Measurements from ENCODE around the gene LPIN3. TPM values are rescaled to one million over a fixed set of nuclear protein-coding genes. Genes with fewer than 3 reads are reported as not detected.

LPIN3 gene
- total RNA-seq, 4 donors from 2014 or later, result 5.5 to 16.6 (median 9.1) TPM

- TF ChIP-seq POLR2AphosphoS5 (IDR thresholded peaks at IDR 0.05) (no peak), EP300 (IDR thresholded peaks at IDR 0.05) (no peak), POLR2A (IDR thresholded peaks at IDR 0.05) (no peak)
- TF ChIP-seq, protein P1, sequence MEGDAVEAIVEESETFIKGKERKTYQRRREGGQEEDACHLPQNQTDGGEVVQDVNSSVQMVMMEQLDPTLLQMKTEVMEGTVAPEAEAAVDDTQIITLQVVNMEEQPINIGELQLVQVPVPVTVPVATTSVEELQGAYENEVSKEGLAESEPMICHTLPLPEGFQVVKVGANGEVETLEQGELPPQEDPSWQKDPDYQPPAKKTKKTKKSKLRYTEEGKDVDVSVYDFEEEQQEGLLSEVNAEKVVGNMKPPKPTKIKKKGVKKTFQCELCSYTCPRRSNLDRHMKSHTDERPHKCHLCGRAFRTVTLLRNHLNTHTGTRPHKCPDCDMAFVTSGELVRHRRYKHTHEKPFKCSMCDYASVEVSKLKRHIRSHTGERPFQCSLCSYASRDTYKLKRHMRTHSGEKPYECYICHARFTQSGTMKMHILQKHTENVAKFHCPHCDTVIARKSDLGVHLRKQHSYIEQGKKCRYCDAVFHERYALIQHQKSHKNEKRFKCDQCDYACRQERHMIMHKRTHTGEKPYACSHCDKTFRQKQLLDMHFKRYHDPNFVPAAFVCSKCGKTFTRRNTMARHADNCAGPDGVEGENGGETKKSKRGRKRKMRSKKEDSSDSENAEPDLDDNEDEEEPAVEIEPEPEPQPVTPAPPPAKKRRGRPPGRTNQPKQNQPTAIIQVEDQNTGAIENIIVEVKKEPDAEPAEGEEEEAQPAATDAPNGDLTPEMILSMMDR (IDR thresholded peaks at IDR 0.05), result no peak
- Histone ChIP-seq H3K27me3 (no peaks in the 10 kb centered on the region), H3K4me3 (no peak overlapping the region), H3K9me3 (no peaks in the 10 kb centered on the region), H3K36me3 (no peaks in the 10 kb centered on the region), H3K4me1 (peaks cover 3 to 32% (median 8%) of the 10 kb centered on the region in 3 donors), H3K27ac (no peak overlapping the region)
- 88 to 97% methylated on average over 1 to 2 of the region's 4 CpGs for WGBS, 2 donors (ENCODE audit: low coverage in 1 of 2)
- ATAC-seq, result no peak
Observed at GRCh38 chr20:41331731-41332130, 8.9 kb upstream of the LPIN3 start.

- Histone ChIP-seq H3K27me3 (no peaks in the 10 kb centered on the region), H3K4me3 (no peak overlapping the region), H3K27ac (peak overlapping the region in 2 of 4 donors; percentile 52 to 66), H3K9me3 (no peaks in the 10 kb centered on the region), H3K36me3 (no peaks in the 10 kb centered on the region), H3K4me1 (peaks cover 3 to 28% (median 8%) of the 10 kb centered on the region in 3 donors)
- TF ChIP-seq POLR2A (IDR thresholded peaks at IDR 0.05) (no peak), POLR2AphosphoS5 (IDR thresholded peaks at IDR 0.05) (no peak), EP300 (IDR thresholded peaks at IDR 0.05) (no peak)
- TF ChIP-seq, protein P1 (IDR thresholded peaks at IDR 0.05), result no peak
- no peak for ATAC-seq
- 100% methylated on average over 2 of the region's 2 CpGs; no CpG with 5 or more reads in 1 of the 2 donors for WGBS, 2 donors (ENCODE audit: low coverage in 1 of 2)
Observed at GRCh38 chr20:41334036-41334435, 6.6 kb upstream of the LPIN3 start.

GRCh38 chr20:41334443-41335421, 5.9 kb upstream of the LPIN3 start:
- no peaks in the 10 kb centered on the region for H3K9me3 ChIP-seq
- TF ChIP-seq POLR2AphosphoS5 (IDR thresholded peaks at IDR 0.05) (peak; percentile 52), POLR2A (IDR thresholded peaks at IDR 0.05) (no peak)
- WGBS, 2 donors (ENCODE audit: low coverage in 1 of 2), result 69 to 100% methylated on average over 1 to 11 of the region's 15 CpGs
- H3K4me1 ChIP-seq, result peaks cover 3 to 28% (median 9%) of the 10 kb centered on the region in 3 donors
- H3K36me3 ChIP-seq, result no peaks in the 10 kb centered on the region
- ATAC-seq, result peak; percentile 37
- no peak overlapping the region for H3K4me3 ChIP-seq
- H3K27ac ChIP-seq, result peak overlapping the region in 3 of 4 donors; percentile 52 to 66 (median 54)
- H3K27me3 ChIP-seq, result no peaks in the 10 kb centered on the region

GRCh38 chr20:41335591-41335990, 5.0 kb upstream of the LPIN3 start:
- H3K27me3 ChIP-seq, result no peaks in the 10 kb centered on the region
- no peaks in the 10 kb centered on the region for H3K9me3 ChIP-seq
- peaks cover 0 to 30% (median 13%) of the 10 kb centered on the region in 3 donors for H3K4me1 ChIP-seq
- H3K27ac ChIP-seq, result peak overlapping the region in 3 of 4 donors; percentile 52 to 66 (median 54)
- ATAC-seq, result no peak
- TF ChIP-seq POLR2AphosphoS5 (IDR thresholded peaks at IDR 0.05) (no peak), EP300 (IDR thresholded peaks at IDR 0.05) (no peak), POLR2A (IDR thresholded peaks at IDR 0.05) (no peak)
- TF ChIP-seq, protein P1 (IDR thresholded peaks at IDR 0.05), result no peak
- no peak overlapping the region for H3K4me3 ChIP-seq
- 67% methylated on average over 1 of the region's 1 CpG; no CpG with 5 or more reads in 1 of the 2 donors for WGBS, 2 donors (ENCODE audit: low coverage in 1 of 2)
- no peaks in the 10 kb centered on the region for H3K36me3 ChIP-seq

- H3K27ac ChIP-seq, result no peak overlapping the region
- H3K4me1 ChIP-seq, result peaks cover 0 to 43% (median 18%) of the 10 kb centered on the region in 3 donors
- 96 to 100% methylated on average over 3 to 4 of the region's 4 CpGs for WGBS, 2 donors (ENCODE audit: low coverage in 1 of 2)
- TF ChIP-seq EP300 (IDR thresholded peaks at IDR 0.05) (no peak), POLR2A (IDR thresholded peaks at IDR 0.05) (no peak), POLR2AphosphoS5 (IDR thresholded peaks at IDR 0.05) (no peak)
- TF ChIP-seq, protein P1 (IDR thresholded peaks at IDR 0.05), result no peak
- no peak overlapping the region for H3K4me3 ChIP-seq
- no peak for ATAC-seq
- H3K36me3 ChIP-seq, result no peaks in the 10 kb centered on the region
- H3K9me3 ChIP-seq, result no peaks in the 10 kb centered on the region
- no peaks in the 10 kb centered on the region for H3K27me3 ChIP-seq
Observed at GRCh38 chr20:41336711-41337492, 3.7 kb upstream of the LPIN3 start.
